ENCODE measurements around the gene KRT33B. TPM values are rescaled to one million over a fixed set of nuclear protein-coding genes. Genes with fewer than 3 reads are reported as not detected.

KRT33B gene
- total RNA-seq, 4 donors from 2014 or later = not detected

- 76 to 92% methylated on average over 2 of the region's 2 CpGs for WGBS, 2 donors (ENCODE audit: low coverage in 1 of 2)
- H3K4me3 ChIP-seq = no peak overlapping the region
- H3K27me3 ChIP-seq = no peaks in the 10 kb centered on the region
- no peaks in the 10 kb centered on the region for H3K4me1 ChIP-seq
- no peaks in the 10 kb centered on the region for H3K9me3 ChIP-seq
- TF ChIP-seq EP300 (IDR thresholded peaks at IDR 0.05) = no peak
- no peak for TF ChIP-seq CTCF (IDR thresholded peaks at IDR 0.05)
- TF ChIP-seq POLR2A (IDR thresholded peaks at IDR 0.05) = no peak
- no peak for TF ChIP-seq POLR2AphosphoS5 (IDR thresholded peaks at IDR 0.05)
- no peaks in the 10 kb centered on the region for H3K36me3 ChIP-seq
- no peak for ATAC-seq
- no peak overlapping the region for H3K27ac ChIP-seq
Observed at GRCh38 chr17:41369023-41369422, 590 bp downstream of the KRT33B start.

- 75 to 85% methylated on average over 8 to 9 of the region's 10 CpGs for whole genome bisulfite sequencing, 2 donors (ENCODE audit: low coverage in 1 of 2)
- ATAC-seq = no peak
Observed at GRCh38 chr17:41367426-41368075, 2.1 kb downstream of the KRT33B start.

GRCh38 chr17:41366070-41366469, 3.5 kb downstream of the KRT33B start:
- no peaks in the 10 kb centered on the region for H3K9me3 ChIP-seq
- H3K36me3 ChIP-seq = no peaks in the 10 kb centered on the region
- no peak for ATAC-seq
- no peak for TF ChIP-seq CTCF (IDR thresholded peaks at IDR 0.05)
- TF ChIP-seq POLR2AphosphoS5 (IDR thresholded peaks at IDR 0.05) = no peak
- no peak for TF ChIP-seq POLR2A (IDR thresholded peaks at IDR 0.05)
- TF ChIP-seq EP300 (IDR thresholded peaks at IDR 0.05) = no peak
- H3K4me3 ChIP-seq = no peak overlapping the region
- H3K4me1 ChIP-seq = no peaks in the 10 kb centered on the region
- no peak overlapping the region for H3K27ac ChIP-seq
- no peaks in the 10 kb centered on the region for H3K27me3 ChIP-seq

More at GRCh38 chr17:41367426-41368075, 2.1 kb downstream of the KRT33B start:
- Histone ChIP-seq H3K9me3 (no peaks in the 10 kb centered on the region), H3K4me3 (no peak overlapping the region), H3K27ac (no peak overlapping the region), H3K27me3 (no peaks in the 10 kb centered on the region), H3K4me1 (no peaks in the 10 kb centered on the region), H3K36me3 (no peaks in the 10 kb centered on the region)
- TF ChIP-seq CTCF (IDR thresholded peaks at IDR 0.05) (no peak), POLR2AphosphoS5 (IDR thresholded peaks at IDR 0.05) (no peak), POLR2A (IDR thresholded peaks at IDR 0.05) (no peak), EP300 (IDR thresholded peaks at IDR 0.05) (no peak)

- ATAC-seq = no peak
- WGBS, 2 donors (ENCODE audit: low coverage in 1 of 2) = 80 to 88% methylated on average over 1 to 2 of the region's 2 CpGs
Observed at GRCh38 chr17:41363881-41364280, 5.7 kb downstream of the KRT33B start.

More at GRCh38 chr17:41363881-41364280, 5.7 kb downstream of the KRT33B start:
- Histone ChIP-seq H3K4me3 (no peak overlapping the region), H3K27me3 (no peaks in the 10 kb centered on the region), H3K4me1 (no peaks in the 10 kb centered on the region), H3K9me3 (no peaks in the 10 kb centered on the region), H3K36me3 (no peaks in the 10 kb centered on the region), H3K27ac (no peak overlapping the region)
- no peak for TF ChIP-seq CTCF (IDR thresholded peaks at IDR 0.05)
